ENCODE results near the gene MLH3.

DNA sequence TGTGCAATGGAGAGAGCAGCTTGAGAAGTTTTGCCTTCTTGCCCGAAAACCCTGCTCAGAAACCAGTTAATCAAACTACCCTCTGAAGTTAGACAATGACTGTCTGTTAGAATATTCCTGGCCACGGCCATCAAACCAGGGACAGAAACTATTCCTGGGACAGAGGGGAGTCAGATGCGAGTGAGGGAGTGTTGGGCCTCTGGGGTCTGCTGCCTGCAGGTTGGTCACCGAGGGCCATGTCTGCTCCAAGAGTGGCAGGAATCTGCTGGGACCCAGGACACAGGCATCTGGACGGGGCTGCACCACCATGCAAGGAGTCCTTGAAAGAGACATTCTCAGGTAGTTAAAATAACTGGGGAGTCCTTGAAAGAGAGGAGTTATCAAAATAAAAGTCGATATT is 65.5 kb downstream of the MLH3 start:
- TF ChIP-seq POLR2AphosphoS5 (IDR thresholded peaks at IDR 0.05) (no peak), CTCF (IDR thresholded peaks at IDR 0.05; ENCODE audit: poor library complexity, severe bottlenecking) (no peak), SMC3 (conservative IDR thresholded peaks at IDR 0.05; ENCODE audit: poor library complexity) (no peak), MXI1 (conservative IDR thresholded peaks at IDR 0.05; ENCODE audit: poor library complexity, severe bottlenecking) (no peak), TAF1 (IDR thresholded peaks at IDR 0.05; ENCODE audit: low read depth) (no peak), RAD21 (conservative IDR thresholded peaks at IDR 0.05) (no peak), EZH2 (IDR thresholded peaks at IDR 0.05; ENCODE audit: borderline replicate concordance, insufficient read depth, low read length, poor library complexity, severe bottlenecking) (no peak)
- TF ChIP-seq, protein P1, sequence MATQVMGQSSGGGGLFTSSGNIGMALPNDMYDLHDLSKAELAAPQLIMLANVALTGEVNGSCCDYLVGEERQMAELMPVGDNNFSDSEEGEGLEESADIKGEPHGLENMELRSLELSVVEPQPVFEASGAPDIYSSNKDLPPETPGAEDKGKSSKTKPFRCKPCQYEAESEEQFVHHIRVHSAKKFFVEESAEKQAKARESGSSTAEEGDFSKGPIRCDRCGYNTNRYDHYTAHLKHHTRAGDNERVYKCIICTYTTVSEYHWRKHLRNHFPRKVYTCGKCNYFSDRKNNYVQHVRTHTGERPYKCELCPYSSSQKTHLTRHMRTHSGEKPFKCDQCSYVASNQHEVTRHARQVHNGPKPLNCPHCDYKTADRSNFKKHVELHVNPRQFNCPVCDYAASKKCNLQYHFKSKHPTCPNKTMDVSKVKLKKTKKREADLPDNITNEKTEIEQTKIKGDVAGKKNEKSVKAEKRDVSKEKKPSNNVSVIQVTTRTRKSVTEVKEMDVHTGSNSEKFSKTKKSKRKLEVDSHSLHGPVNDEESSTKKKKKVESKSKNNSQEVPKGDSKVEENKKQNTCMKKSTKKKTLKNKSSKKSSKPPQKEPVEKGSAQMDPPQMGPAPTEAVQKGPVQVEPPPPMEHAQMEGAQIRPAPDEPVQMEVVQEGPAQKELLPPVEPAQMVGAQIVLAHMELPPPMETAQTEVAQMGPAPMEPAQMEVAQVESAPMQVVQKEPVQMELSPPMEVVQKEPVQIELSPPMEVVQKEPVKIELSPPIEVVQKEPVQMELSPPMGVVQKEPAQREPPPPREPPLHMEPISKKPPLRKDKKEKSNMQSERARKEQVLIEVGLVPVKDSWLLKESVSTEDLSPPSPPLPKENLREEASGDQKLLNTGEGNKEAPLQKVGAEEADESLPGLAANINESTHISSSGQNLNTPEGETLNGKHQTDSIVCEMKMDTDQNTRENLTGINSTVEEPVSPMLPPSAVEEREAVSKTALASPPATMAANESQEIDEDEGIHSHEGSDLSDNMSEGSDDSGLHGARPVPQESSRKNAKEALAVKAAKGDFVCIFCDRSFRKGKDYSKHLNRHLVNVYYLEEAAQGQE (IDR thresholded peaks at IDR 0.05; ENCODE audit: borderline replicate concordance): no peak

All from neural cell (in vitro differentiated cells).